Muscle layer of colon (tissue), 2 donors: ENCODE results near the gene COA4.

Experiments used
- H3K27ac ChIP-seq: one replicate; pipeline ENCODE4 v1.7.0; 2013; ENCODE audit warnings: low read depth, mild to moderate bottlenecking, low read length, moderate library complexity
- H3K27me3 ChIP-seq, 2 donors: one replicate each; pipeline ENCODE4 v1.7.0; 2013; ENCODE audit warnings: low read length in 2 of 2, mild to moderate bottlenecking in 2 of 2; ENCODE audit not compliant: insufficient read depth in 2 of 2, control insufficient read depth in 1 of 2
- H3K36me3 ChIP-seq: one replicate; pipeline ENCODE4 v1.7.0; 2013; ENCODE audit warnings: mild to moderate bottlenecking, low read length; ENCODE audit not compliant: insufficient read depth
- H3K4me1 ChIP-seq: one replicate; pipeline ENCODE4 v1.7.0; 2013; ENCODE audit warnings: mild to moderate bottlenecking, low read length; ENCODE audit not compliant: insufficient read depth
- H3K4me3 ChIP-seq, 2 donors: one replicate each; pipeline ENCODE4 v1.7.0; 2013; ENCODE audit warnings: low read length in 2 of 2, low read depth in 1 of 2, mild to moderate bottlenecking in 1 of 2, moderate library complexity in 1 of 2
- H3K9ac ChIP-seq: one replicate; pipeline ENCODE4 v1.7.0; 2013; ENCODE audit warnings: low read length
- H3K9me3 ChIP-seq: one replicate; pipeline ENCODE4 v1.7.0; 2013; ENCODE audit warnings: mild to moderate bottlenecking, low read length
- donor health status: abdominal sarcoma.
- donor health status: Adenocarcinoma of cecum.

The COA4 gene

DNA sequence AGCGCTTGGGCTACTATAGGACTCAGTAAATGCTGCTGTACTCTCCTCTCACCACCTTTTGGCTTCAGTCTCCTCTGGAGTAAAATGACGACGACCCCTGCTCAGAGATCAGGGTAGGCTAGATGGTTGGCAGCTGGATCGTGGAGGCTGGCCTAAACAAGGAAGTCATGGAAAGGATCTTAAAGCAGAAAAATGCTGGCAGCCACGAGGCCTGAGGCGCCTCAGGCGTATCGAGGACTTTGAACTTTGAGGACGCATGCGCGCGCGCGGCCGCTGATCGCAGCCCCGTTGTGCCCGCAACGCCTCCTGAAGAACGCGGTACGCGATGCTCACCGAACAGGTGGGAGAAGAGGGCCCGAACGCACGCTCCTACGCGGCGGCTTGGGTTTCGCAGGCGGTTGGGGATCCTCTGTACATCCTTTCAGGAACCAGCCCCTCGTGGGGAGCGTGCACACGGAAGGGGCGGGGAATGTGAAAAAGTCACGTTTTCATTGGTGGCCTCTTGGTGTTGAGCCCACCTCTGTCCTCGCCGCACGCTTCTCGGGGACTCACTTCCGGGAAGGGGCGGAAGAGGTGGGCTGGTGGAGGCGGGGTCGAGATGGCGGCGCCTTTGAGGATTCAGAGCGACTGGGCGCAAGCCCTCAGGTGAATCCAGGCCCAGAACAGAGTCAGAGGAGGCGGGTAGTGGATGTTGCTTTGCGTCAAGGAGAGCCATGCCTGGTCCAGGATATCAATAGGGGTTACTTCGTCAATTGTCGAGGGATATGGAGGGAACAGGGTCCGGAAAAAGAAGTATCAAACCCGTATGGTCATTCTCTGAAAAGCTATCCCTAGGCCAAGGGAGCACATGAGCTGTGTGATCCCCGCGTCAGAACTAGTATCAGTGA, at the start of gene COA4, which contains the start of gene PAAF1:
TSS of gene COA4 (minus strand) at position 423 of the 887 bp plus-strand sequence. CDS start 3,468 bp downstream, outside the sequence.
TSS of gene PAAF1 (plus strand) at position 576 of the 887 bp plus-strand sequence. CDS start at position 599, 23 bp downstream.
- peaks cover 18% of the 10 kb centered on the region for H3K4me1 ChIP-seq
- no peaks in the 10 kb centered on the region for H3K27me3 ChIP-seq
- peaks cover 21% of the 10 kb centered on the region for H3K36me3 ChIP-seq
- peak within 1 kb of the TSS; percentile 58 to 99 for H3K4me3 ChIP-seq
- peak within 1 kb of the TSS; percentile 95 for H3K9ac ChIP-seq
- peak within 1 kb of the TSS; percentile 86 for H3K27ac ChIP-seq
- no peaks in the 10 kb centered on the region for H3K9me3 ChIP-seq

DNA sequence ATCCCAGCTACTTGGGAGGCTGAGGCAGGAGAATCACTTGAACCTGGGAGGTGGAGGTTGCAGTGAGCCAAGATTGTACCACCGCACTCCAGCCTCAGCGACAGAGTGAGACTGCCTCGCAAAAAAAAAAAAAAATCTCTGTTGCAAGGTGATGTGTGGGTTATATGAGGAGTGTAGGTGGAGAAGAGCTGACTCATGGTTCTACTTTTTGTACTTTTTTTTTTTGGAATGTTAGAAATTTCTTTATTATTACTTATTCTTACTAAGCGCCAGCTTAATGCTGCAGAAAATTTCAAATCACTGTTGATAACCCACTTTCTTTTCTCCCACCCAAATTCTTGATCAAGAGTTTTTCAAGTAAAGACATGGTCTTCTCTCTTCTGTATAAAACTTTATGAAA, 44.5 kb upstream of the COA4 start:
- H3K9ac ChIP-seq = no peak overlapping the region
- H3K27ac ChIP-seq = no peak overlapping the region
- no peaks in the 10 kb centered on the region for H3K9me3 ChIP-seq
- H3K4me3 ChIP-seq = no peak overlapping the region
- H3K36me3 ChIP-seq = peaks cover 41% of the 10 kb centered on the region
- no peaks in the 10 kb centered on the region for H3K27me3 ChIP-seq
- no peaks in the 10 kb centered on the region for H3K4me1 ChIP-seq

DNA sequence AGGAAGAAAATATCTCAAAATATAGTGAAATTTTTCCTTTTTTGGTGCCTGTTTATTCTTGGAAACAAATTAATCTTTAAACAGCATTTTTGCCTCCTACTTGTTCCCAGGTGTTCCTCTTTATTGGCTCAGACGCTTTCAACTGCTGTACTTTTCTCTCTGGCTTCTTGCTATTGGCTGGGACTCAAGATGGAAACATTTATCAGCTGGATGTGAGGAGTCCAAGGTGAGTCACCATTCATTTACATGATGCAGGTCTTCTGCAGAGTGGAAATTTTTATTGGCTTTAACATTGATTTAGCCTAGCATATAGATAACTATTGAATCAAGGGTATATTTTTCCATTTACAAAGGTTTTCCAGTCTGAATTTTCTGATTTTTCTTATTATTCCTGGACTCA, 39.8 kb upstream of the COA4 start:
- Histone ChIP-seq H3K36me3 (peaks cover 55% of the 10 kb centered on the region), H3K27ac (no peak overlapping the region), H3K4me3 (no peak overlapping the region), H3K27me3 (no peaks in the 10 kb centered on the region), H3K9ac (no peak overlapping the region), H3K9me3 (no peaks in the 10 kb centered on the region), H3K4me1 (no peaks in the 10 kb centered on the region)

DNA sequence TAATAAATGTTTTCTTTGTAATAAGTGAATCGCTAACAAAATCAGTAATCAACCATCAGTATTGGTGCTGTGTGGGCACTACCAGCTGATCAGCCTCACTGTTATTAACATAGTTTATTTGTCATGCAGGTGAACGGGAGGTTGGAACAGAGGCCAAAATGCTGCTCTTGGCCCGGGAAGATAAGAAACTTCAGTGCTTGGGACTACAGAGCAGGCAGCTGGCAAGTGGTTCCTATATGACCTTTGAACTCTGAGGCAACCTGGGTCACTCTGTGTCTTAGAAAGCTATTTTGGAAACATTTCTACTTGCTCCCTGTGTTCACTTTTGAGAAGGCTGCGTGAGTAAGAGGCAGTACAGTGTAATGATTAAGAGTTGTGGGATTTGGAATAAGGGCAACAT, 37.6 kb upstream of the COA4 start:
- no peaks in the 10 kb centered on the region for H3K9me3 ChIP-seq

DNA sequence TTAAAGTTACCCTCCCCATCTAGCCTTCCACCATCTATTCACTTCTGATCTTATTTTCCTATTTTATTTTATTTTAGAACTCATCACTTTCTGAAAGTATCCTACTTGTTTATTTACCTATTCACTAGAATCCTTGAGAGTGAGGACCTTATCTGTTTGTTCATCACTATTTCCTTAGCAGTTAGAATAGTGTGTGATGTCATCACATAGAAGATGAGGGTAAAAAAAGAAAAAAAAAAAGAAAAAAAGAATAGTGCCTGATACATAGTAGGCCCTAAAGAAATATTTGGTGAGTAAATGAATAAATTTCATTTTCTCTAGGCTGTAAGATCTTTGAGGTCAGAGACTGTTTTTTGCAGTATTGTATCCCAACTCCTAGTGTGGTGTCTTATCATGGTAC, 36.8 kb upstream of the COA4 start:
- no peak overlapping the region for H3K9ac ChIP-seq
- H3K36me3 ChIP-seq = peaks cover 43% of the 10 kb centered on the region
- H3K27ac ChIP-seq = no peak overlapping the region
- H3K9me3 ChIP-seq = no peaks in the 10 kb centered on the region
- no peaks in the 10 kb centered on the region for H3K27me3 ChIP-seq
- H3K4me1 ChIP-seq = no peaks in the 10 kb centered on the region
- no peak overlapping the region for H3K4me3 ChIP-seq

More for the DNA sequence above, 37.6 kb upstream of the COA4 start:
- Histone ChIP-seq H3K4me3 (no peak overlapping the region), H3K27me3 (no peaks in the 10 kb centered on the region), H3K36me3 (peaks cover 49% of the 10 kb centered on the region), H3K9ac (no peak overlapping the region), H3K27ac (no peak overlapping the region), H3K4me1 (no peaks in the 10 kb centered on the region)

DNA sequence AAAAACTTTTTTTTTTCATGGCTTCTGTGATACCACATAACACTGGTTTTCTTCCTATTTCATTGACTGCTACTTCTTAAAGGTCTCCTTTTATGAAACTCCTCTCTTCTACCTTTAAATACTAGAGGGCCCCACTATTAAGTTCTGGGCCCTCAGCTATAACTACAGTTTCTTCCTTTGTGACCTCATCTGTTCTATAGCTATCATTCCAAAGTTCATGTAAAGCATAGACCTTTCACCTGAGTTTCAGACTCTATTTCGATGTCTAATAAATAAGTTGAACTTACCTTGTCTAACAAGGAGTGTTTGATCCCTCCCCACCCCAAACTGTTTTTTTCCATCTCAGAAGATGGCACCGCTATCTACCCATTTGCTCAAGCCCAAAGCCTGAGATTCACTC, 35.4 kb upstream of the COA4 start:
- Histone ChIP-seq H3K27me3 (no peaks in the 10 kb centered on the region), H3K9ac (no peak overlapping the region), H3K27ac (no peak overlapping the region), H3K4me1 (no peaks in the 10 kb centered on the region), H3K4me3 (no peak overlapping the region), H3K36me3 (peaks cover 41% of the 10 kb centered on the region), H3K9me3 (no peaks in the 10 kb centered on the region)

DNA sequence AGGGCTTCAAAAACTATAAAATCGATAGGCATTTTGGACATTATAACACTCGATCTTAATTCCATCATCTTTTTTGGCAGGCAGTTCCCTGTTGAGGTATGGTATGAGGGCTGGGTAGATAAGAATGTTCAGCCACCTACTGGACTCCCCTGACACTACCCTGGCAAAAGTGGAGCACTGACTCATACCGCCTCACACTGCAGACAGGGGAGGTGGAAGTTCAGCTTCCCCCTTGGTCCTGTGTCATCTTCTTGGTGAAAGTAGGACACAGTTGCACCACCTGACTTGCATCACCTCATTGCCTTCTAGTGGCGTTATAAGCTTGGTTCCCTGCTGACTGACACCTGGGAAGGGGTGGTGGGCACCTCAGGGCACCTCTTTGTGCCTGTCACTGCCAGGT, 30.5 kb upstream of the COA4 start:
- H3K4me1 ChIP-seq = no peaks in the 10 kb centered on the region
- H3K27ac ChIP-seq = no peak overlapping the region
- peaks cover 16% of the 10 kb centered on the region for H3K36me3 ChIP-seq

DNA sequence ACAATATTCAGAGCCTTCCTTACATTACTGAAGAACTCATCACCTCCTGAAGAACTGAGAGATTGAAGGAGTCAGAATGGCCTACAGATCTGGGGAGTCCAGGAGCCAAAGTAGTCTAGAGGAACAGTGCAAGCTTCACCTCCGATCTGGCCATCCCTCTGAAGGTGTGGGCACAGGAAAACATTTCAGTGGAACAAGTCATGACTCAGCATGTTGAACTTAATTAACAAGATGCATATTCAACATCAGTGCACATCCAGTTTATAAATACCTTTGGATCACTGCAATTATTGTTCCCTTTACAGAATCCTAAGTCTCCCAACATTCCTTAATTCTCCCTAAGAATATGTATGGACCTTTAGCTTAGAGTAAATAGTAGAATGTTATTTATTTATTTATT, 25.7 kb upstream of the COA4 start:
- Histone ChIP-seq H3K27ac (no peak overlapping the region), H3K9ac (no peak overlapping the region), H3K36me3 (peaks cover 14% of the 10 kb centered on the region), H3K27me3 (no peaks in the 10 kb centered on the region), H3K4me1 (no peaks in the 10 kb centered on the region), H3K4me3 (no peak overlapping the region), H3K9me3 (no peaks in the 10 kb centered on the region)

More for the DNA sequence above, 30.5 kb upstream of the COA4 start:
- H3K9me3 ChIP-seq = no peaks in the 10 kb centered on the region
- H3K4me3 ChIP-seq = no peak overlapping the region
- no peak overlapping the region for H3K9ac ChIP-seq
- H3K27me3 ChIP-seq = no peaks in the 10 kb centered on the region

DNA sequence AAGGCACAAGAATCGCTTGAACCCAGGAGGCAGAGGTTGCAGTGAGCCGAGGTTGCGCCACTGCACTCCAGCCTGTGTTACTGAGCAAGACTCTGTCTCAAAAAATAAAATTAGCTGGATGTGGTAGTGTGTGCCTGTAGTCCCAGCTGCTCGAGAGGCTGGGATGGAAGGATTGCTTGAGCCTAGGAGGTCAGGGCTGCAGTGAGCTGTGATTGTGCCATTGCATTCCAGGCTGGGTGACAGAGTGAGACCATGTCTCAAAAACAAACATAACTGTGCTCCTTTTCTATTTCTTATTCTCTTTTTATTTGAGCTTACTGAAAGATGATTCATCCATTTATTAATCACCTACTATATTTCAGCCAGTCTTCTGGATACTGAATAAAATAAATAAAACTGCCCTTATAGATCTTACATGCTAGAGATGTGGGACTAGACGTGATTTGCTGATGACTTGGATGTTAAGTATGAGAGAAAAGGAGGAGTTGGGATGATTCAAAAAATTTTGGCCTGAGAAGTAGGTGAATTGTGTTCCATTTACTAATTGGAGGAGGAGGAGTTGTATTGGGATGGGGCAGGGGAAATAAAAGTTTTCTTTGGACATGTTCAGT, 18.2 kb upstream of the COA4 start:
- Histone ChIP-seq H3K4me1 (no peaks in the 10 kb centered on the region), H3K27me3 (no peaks in the 10 kb centered on the region), H3K4me3 (no peak overlapping the region), H3K27ac (no peak overlapping the region), H3K9me3 (no peaks in the 10 kb centered on the region), H3K9ac (no peak overlapping the region), H3K36me3 (peaks cover 20% of the 10 kb centered on the region)

DNA sequence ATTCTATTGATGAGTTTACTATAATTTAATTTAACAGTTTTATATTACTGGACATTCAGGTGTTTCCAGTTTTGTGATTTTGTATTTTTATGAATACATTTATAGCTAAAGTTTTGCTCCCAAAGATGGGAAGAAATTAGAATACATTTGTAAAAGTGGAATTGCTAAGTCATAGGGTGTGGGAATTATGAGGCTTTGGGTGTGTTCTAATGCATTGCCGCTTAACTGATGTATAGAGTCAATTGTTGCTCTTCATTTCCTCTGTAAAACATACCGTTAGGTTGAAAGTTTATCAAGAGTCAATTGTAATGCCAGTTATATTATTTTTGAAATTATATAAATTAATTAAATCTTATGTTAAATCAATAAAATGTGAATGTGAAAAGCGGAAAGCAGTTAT, 16.4 kb upstream of the COA4 start:
- H3K27ac ChIP-seq = no peak overlapping the region
- no peaks in the 10 kb centered on the region for H3K4me1 ChIP-seq
- peaks cover 24% of the 10 kb centered on the region for H3K36me3 ChIP-seq
- no peaks in the 10 kb centered on the region for H3K27me3 ChIP-seq
- no peaks in the 10 kb centered on the region for H3K9me3 ChIP-seq
- no peak overlapping the region for H3K9ac ChIP-seq
- H3K4me3 ChIP-seq = no peak overlapping the region

DNA sequence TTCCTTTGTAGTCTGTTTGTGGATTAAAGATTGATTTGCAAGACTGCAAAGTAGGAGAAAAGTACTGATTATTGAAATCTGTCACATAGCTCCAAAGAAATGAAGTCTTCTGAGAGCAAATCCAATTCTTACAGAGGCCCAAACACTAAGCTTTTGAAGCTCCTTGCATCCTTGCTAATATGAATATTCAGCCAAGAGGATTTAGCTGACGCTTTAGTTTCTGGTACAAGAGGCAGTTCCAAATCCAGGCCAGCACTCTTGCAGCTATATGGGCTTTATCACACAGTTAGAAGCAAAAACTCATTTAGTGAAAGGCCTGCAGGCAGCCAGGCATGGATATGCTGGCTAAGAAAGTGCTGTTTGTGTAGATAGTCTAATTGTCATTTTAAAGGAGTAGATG, 12.9 kb upstream of the COA4 start:
- H3K27me3 ChIP-seq = no peaks in the 10 kb centered on the region
- peaks cover 24% of the 10 kb centered on the region for H3K36me3 ChIP-seq

More for the DNA sequence above, 12.9 kb upstream of the COA4 start:
- no peaks in the 10 kb centered on the region for H3K4me1 ChIP-seq
- no peak overlapping the region for H3K4me3 ChIP-seq
- no peak overlapping the region for H3K9ac ChIP-seq
- no peaks in the 10 kb centered on the region for H3K9me3 ChIP-seq
- H3K27ac ChIP-seq = no peak overlapping the region
